GM12878 (cell line): ENCODE data around the gene ASAP2. TPM values are rescaled to one million over a fixed set of nuclear protein-coding genes. Genes with fewer than 3 reads are reported as not detected.

ENCODE experiments used
- ATAC-seq: fragments of 200-7000 bp; cut with Tn5 transposase; 3 replicates; pipeline ENCODE4 v1.9.1; 2020; ENCODE audit warnings: mild to moderate bottlenecking, moderate library complexity
- BruUV-seq: library from RNA; stranded (reverse); fragments of 400-500 nt; replicated peaks from 2 replicates; lab custom pipeline; 2021; lab: Mats Ljungman, UMichigan
- CTCF ChIA-PET: fragments of 300-600 bp; sonication (Branson Sonifier 250); formaldehyde crosslinking; extraction: SDS; loops from one replicate; lab custom pipeline; 2021; ENCODE audit warnings: inconsistent platforms; lab: Yijun Ruan, JAX
- POLR2A ChIA-PET: fragments of 350-600 bp; formaldehyde crosslinking; extraction: SDS; loops from one replicate; lab custom pipeline; 2021; ENCODE audit warnings: inconsistent platforms; lab: Charles Lee
- RAD21 ChIA-PET: fragments of 300-600 bp; sonication (Branson Sonifier 250); formaldehyde crosslinking; loops from one replicate; lab custom pipeline; 2023; ENCODE audit warnings: antibody characterized with exemption; ENCODE audit not compliant: unreplicated experiment; lab: Charles Lee
- SMC1A ChIA-PET: fragments of 300-600 bp; sonication (Branson Sonifier 250); formaldehyde crosslinking; loops from one replicate; lab custom pipeline; 2023; ENCODE audit not compliant: unreplicated experiment, uncharacterized antibody; lab: Charles Lee
- DNase-seq: peaks from one replicate; pipeline ENCODE4 v3.0.0-alpha.2; 2011; ENCODE audit warnings: low read depth, low spot score
- FAIRE-seq: peaks from 3 replicates; lab custom pipeline; 2011; peaks lifted over from hg19 to GRCh38; lab: Jason Lieb, UNC
- H2AFZ ChIP-seq: 2 replicates; pipeline ENCODE4 v1.6.0; 2011; ENCODE audit warnings: low read depth, low read length, control low read depth; ENCODE audit not compliant: control insufficient read depth
- H3K27ac ChIP-seq: 2 replicates; pipeline ENCODE4 v1.5.1; 2011; ENCODE audit warnings: control low read depth; ENCODE audit not compliant: control insufficient read depth, insufficient read depth
- H3K27me3 ChIP-seq, 2 experiments: replicated peaks in 1 of 2; 2 replicates each; pipeline versions ENCODE4 v1.6.0 to v1.6.1; 2011; ENCODE audit warnings: low read length in 1 of 2; ENCODE audit not compliant: control insufficient read depth in 2 of 2, insufficient read depth in 2 of 2
- H3K36me3 ChIP-seq, 2 experiments: 2 replicates each; pipeline ENCODE4 v1.5.1; 2011; ENCODE audit warnings: low read length in 1 of 2; ENCODE audit not compliant: control insufficient read depth in 2 of 2, insufficient read depth in 2 of 2
- H3K4me1 ChIP-seq: 2 replicates; pipeline ENCODE4 v1.6.1; 2011; ENCODE audit warnings: mild to moderate bottlenecking, low read length, moderate library complexity, mixed read lengths; ENCODE audit not compliant: control insufficient read depth, insufficient read depth
- H3K4me2 ChIP-seq: 2 replicates; pipeline ENCODE4 v1.6.0; 2011; ENCODE audit warnings: control low read depth; ENCODE audit not compliant: control insufficient read depth, insufficient read depth
- H3K4me3 ChIP-seq: fragments of 200-600 bp; sonication (generic); 2 replicates; pipeline ENCODE4 v1.5.1; 2016
- H3K79me2 ChIP-seq: 2 replicates; pipeline ENCODE4 v1.6.0; 2011; ENCODE audit warnings: low read length; ENCODE audit not compliant: control insufficient read depth, insufficient read depth
- H3K9ac ChIP-seq: 2 replicates; pipeline ENCODE4 v1.8.0; 2011; ENCODE audit warnings: low read length, control low read depth, mixed read lengths; ENCODE audit not compliant: control insufficient read depth, insufficient read depth
- H3K9me3 ChIP-seq: replicated peaks from 3 replicates; pipeline ENCODE4 v1.5.1; 2011; ENCODE audit warnings: mild to moderate bottlenecking, low read length; ENCODE audit not compliant: control insufficient read depth, insufficient read depth
- H4K20me1 ChIP-seq: 2 replicates; pipeline ENCODE4 v1.6.0; 2011; ENCODE audit not compliant: control insufficient read depth, insufficient read depth
- FOXM1 ChIP-seq: IDR thresholded peaks from 2 replicates; pipeline ENCODE4 v1.6.1; 2012; ENCODE audit warnings: low read depth, mild to moderate bottlenecking, inconsistent platforms, low read length, moderate library complexity
- HDAC6 ChIP-seq: fragments of 200-600 bp; sonication (generic); IDR thresholded peaks from one replicate; pipeline ENCODE4 v1.8.0; 2017; ENCODE audit warnings: antibody characterized with exemption; ENCODE audit not compliant: unreplicated experiment
- RAD51 ChIP-seq: fragments of 450-650 bp; IDR thresholded peaks from 2 replicates; pipeline ENCODE4 v1.6.1; 2016; ENCODE audit warnings: moderate library complexity, mild to moderate bottlenecking, inconsistent platforms
- RBBP5 ChIP-seq: fragments of 200-600 bp; sonication (generic); conservative IDR thresholded peaks from 2 replicates; pipeline ENCODE4 v1.6.1; 2016
- SMC3 ChIP-seq: IDR thresholded peaks from 2 replicates; pipeline ENCODE4 v1.6.1; 2011; ENCODE audit warnings: low read length, improper control_type of control experiment, borderline replicate concordance
- WGBS: methylation state at CpG from one replicate; pipeline ENCODE4 v1.1.6; 2016; ENCODE audit warnings: low lambda C conversion rate; ENCODE audit not compliant: insufficient replicate concordance, insufficient coverage; ENCODE audit errors: missing lambda C conversion rate; 5-methylcytosine and 5-hydroxymethylcytosine counted together
- in situ Hi-C: fragments of 300-500 bp; cut with MboI; formaldehyde crosslinking; loops from 9 replicates; pipeline ENCODE4 v1.14.3; 2018; ENCODE audit warnings: mixed read lengths
- intact Hi-C: fragments of 100-400 bp; cut with micrococcal nuclease; formaldehyde crosslinking; loops from one replicate; pipeline ENCODE4 v1.14.2; 2022; ENCODE audit not compliant: unreplicated experiment
- polyA plus RNA-seq, 11 experiments: library from polyadenylated mRNA; depleted of rRNA in 4 of 11; unstranded in 6 of 11; stranded (reverse) in 5 of 11; fragments of >200 nt; fragmentation: Nextera tagmentation in 4 of 11; fragmentation: Illumina TruSeq in 1 of 11; extraction: Ambion mirVana in 4 of 11; extraction: Trizol in 1 of 11; gene quantifications; 1 replicate in 1 of 11; 2 replicates in 10 of 11; pipeline versions ENCODE4 v1.2.1 to v1.2.3, GENCODE V29; 2011 to 2016; ENCODE audit warnings: inconsistent platforms in 2 of 11, missing spikeins in 2 of 11, low read depth in 1 of 11
- total RNA-seq, 4 experiments: library from RNA; depleted of rRNA in 3 of 4; stranded (reverse); fragments of >200 nt in 3 of 4; fragmentation: Illumina TruSeq in 1 of 4; extraction: Trizol in 1 of 4; gene quantifications; 2 replicates each; pipeline versions ENCODE4 v1.2.1 to v1.2.3, GENCODE V29; 2013 to 2021
- TF ChIP-seq, protein P1 (sequence below): IDR thresholded peaks from 2 replicates; pipeline ENCODE4 v1.6.1; 2011; ENCODE audit warnings: low read depth, low read length, improper control_type of control experiment, borderline replicate concordance
- TF ChIP-seq, protein P2 (sequence below): fragments of 450-650 bp; conservative IDR thresholded peaks from 2 replicates; pipeline ENCODE4 v1.6.1; 2017; ENCODE audit warnings: mild to moderate bottlenecking, moderate library complexity
- TF ChIP-seq, protein P3 (sequence below): IDR thresholded peaks from 2 replicates; pipeline ENCODE4 v1.6.1; 2012; ENCODE audit warnings: improper control_type of control experiment, low read depth, low read length; ENCODE audit not compliant: insufficient replicate concordance

Gene ASAP2
- total and polyA plus RNA-seq, 10 of the 15 experiments (the other 5 are each of a cell fraction or from before 2014, with no cell fraction given) = 0.05 to 0.27 (median 0.07) TPM; not detected in 4

DNA sequence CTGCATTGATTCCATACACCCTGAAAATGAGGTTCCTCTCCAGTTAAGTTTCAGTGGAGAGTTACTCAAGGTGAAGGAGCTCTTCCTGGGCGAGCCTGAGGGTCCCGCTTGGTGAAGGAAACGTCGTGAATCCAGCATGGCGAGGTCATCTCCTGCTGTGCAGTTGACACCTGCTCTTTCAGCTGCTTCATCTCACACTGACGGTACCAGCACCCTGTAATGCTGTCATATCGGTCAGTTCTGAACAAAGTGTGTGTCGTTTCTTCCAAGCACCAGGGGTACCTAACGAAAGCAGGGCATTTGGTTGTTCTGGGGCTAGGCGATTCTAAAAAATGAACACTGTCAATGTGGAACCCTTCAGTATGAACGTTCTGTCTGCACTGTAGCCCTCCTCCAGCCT, 164.1 kb downstream of the ASAP2 start:
- SMC1A ChIA-PET = interaction anchor here (0.7 to 1.4 kb wide), 4 partner anchors 14 to 229 kb away, joined by 3 to 5 read pairs (median 4); no protein-coding TSS in a partner anchor
- RAD21 ChIA-PET = interaction anchor here (0.7 to 2.1 kb wide), 3 partner anchors 204 to 229 kb away, joined by 3 to 15 read pairs (median 4); no protein-coding TSS in a partner anchor
- Histone ChIP-seq H3K27me3 (peaks cover 0 to 2% of the 10 kb centered on the region in 2 experiments; a peak in 2 of 4 replicates), H3K79me2 (no peaks in the 10 kb centered on the region), H3K27ac (no peak overlapping the region), H3K4me1 (no peaks in the 10 kb centered on the region), H4K20me1 (no peaks in the 10 kb centered on the region), H3K36me3 (no peaks in the 10 kb centered on the region), H3K4me2 (no peak overlapping the region), H3K9ac (no peak overlapping the region), H3K9me3 (no peaks in the 10 kb centered on the region), H3K4me3 (no peak overlapping the region), H2AFZ (no peak overlapping the region)
- ATAC-seq (no peak), DNase-seq (no peak), FAIRE-seq (no peak)
- POLR2A ChIA-PET = no interaction called here
- 1% methylated on average over 11 of the region's 11 CpGs for WGBS
- in situ Hi-C loops = loop anchor here (5.0 kb wide), 1 partner anchor 228 kb away; no protein-coding TSS in a partner anchor
- BruUV-seq = no TSS peak
- intact Hi-C loops = loop anchor here (1.0 kb wide), 1 partner anchor 228 kb away; no protein-coding TSS in a partner anchor
- TF ChIP-seq, protein P1, sequence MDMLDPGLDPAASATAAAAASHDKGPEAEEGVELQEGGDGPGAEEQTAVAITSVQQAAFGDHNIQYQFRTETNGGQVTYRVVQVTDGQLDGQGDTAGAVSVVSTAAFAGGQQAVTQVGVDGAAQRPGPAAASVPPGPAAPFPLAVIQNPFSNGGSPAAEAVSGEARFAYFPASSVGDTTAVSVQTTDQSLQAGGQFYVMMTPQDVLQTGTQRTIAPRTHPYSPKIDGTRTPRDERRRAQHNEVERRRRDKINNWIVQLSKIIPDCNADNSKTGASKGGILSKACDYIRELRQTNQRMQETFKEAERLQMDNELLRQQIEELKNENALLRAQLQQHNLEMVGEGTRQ = no peak
- TF ChIP-seq FOXM1 = no peak
- no peak for TF ChIP-seq RBBP5
- TF ChIP-seq, protein P2, sequence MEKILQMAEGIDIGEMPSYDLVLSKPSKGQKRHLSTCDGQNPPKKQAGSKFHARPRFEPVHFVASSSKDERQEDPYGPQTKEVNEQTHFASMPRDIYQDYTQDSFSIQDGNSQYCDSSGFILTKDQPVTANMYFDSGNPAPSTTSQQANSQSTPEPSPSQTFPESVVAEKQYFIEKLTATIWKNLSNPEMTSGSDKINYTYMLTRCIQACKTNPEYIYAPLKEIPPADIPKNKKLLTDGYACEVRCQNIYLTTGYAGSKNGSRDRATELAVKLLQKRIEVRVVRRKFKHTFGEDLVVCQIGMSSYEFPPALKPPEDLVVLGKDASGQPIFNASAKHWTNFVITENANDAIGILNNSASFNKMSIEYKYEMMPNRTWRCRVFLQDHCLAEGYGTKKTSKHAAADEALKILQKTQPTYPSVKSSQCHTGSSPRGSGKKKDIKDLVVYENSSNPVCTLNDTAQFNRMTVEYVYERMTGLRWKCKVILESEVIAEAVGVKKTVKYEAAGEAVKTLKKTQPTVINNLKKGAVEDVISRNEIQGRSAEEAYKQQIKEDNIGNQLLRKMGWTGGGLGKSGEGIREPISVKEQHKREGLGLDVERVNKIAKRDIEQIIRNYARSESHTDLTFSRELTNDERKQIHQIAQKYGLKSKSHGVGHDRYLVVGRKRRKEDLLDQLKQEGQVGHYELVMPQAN = no peak
- TF ChIP-seq, protein P3, sequence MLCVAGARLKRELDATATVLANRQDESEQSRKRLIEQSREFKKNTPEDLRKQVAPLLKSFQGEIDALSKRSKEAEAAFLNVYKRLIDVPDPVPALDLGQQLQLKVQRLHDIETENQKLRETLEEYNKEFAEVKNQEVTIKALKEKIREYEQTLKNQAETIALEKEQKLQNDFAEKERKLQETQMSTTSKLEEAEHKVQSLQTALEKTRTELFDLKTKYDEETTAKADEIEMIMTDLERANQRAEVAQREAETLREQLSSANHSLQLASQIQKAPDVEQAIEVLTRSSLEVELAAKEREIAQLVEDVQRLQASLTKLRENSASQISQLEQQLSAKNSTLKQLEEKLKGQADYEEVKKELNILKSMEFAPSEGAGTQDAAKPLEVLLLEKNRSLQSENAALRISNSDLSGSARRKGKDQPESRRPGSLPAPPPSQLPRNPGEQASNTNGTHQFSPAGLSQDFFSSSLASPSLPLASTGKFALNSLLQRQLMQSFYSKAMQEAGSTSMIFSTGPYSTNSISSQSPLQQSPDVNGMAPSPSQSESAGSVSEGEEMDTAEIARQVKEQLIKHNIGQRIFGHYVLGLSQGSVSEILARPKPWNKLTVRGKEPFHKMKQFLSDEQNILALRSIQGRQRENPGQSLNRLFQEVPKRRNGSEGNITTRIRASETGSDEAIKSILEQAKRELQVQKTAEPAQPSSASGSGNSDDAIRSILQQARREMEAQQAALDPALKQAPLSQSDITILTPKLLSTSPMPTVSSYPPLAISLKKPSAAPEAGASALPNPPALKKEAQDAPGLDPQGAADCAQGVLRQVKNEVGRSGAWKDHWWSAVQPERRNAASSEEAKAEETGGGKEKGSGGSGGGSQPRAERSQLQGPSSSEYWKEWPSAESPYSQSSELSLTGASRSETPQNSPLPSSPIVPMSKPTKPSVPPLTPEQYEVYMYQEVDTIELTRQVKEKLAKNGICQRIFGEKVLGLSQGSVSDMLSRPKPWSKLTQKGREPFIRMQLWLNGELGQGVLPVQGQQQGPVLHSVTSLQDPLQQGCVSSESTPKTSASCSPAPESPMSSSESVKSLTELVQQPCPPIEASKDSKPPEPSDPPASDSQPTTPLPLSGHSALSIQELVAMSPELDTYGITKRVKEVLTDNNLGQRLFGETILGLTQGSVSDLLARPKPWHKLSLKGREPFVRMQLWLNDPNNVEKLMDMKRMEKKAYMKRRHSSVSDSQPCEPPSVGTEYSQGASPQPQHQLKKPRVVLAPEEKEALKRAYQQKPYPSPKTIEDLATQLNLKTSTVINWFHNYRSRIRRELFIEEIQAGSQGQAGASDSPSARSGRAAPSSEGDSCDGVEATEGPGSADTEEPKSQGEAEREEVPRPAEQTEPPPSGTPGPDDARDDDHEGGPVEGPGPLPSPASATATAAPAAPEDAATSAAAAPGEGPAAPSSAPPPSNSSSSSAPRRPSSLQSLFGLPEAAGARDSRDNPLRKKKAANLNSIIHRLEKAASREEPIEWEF = no peak
- no peak for TF ChIP-seq SMC3
- TF ChIP-seq RAD51 = no peak
- TF ChIP-seq HDAC6 = no peak
- CTCF ChIA-PET = interaction anchor here (0.6 to 2.5 kb wide), 7 partner anchors 16 to 497 kb away, joined by 3 to 30 read pairs (median 4); no protein-coding TSS in a partner anchor
